ENCODE measurements around the gene RRP15. TPM values are rescaled to one million over a fixed set of nuclear protein-coding genes. Genes with fewer than 3 reads are reported as not detected.

RRP15 gene
- total and polyA plus RNA-seq, 2 experiments from 2014 or later: 19.8 to 86.5 TPM

GRCh38 chr1:218312509-218312908, 27.4 kb downstream of the RRP15 start:
- H3K36me3 Mint-ChIP-seq (ENCODE audit: low read depth): peaks cover 38% of the 10 kb centered on the region
- H3K27me3 Mint-ChIP-seq (ENCODE audit: insufficient read depth, low read depth, poor library complexity): peaks cover 1% of the 10 kb centered on the region
- Histone ChIP-seq H3K4me2 (no peak overlapping the region), H3K36me3 (ENCODE audit: insufficient read depth) (peaks cover 7% of the 10 kb centered on the region), H3K9me2 (ENCODE audit: insufficient read depth) (no peaks in the 10 kb centered on the region), H3K4me1 (ENCODE audit: insufficient read depth) (peaks cover 11% of the 10 kb centered on the region), H2AFZ (no peak overlapping the region), H3K79me2 (replicated peaks; ENCODE audit: insufficient read depth) (peaks cover 22% of the 10 kb centered on the region; the same call in 1 of the 2 replicates), H3K27ac (ENCODE audit: low read depth) (peak overlapping the region; percentile 29; the same call in 1 of the 2 replicates), H3K4me3 (no peak overlapping the region), H3F3A (replicated peaks; ENCODE audit: low read depth) (no peaks in the 10 kb centered on the region), H3K27me3 (ENCODE audit: insufficient read depth) (no peaks in the 10 kb centered on the region), H4K20me1 (replicated peaks; ENCODE audit: insufficient read depth) (no peaks in the 10 kb centered on the region)
- H3K27ac Mint-ChIP-seq: peak overlapping the region; percentile 75
- ATAC-seq: no peak
- peaks cover 22% of the 10 kb centered on the region for H3K4me1 Mint-ChIP-seq
- no peaks in the 10 kb centered on the region for H3K9me3 Mint-ChIP-seq
- H3K4me3 Mint-ChIP-seq: no peak overlapping the region
- TF ChIP-seq ZNF331 (CRISPR knock-in tag; IDR thresholded peaks at IDR 0.05; ENCODE audit: low read depth): no peak
- TF ChIP-seq CTCF (conservative IDR thresholded peaks at IDR 0.05; ENCODE audit: low read depth in 2 of 2): no peak
- no peak for TF ChIP-seq CREB1 (CRISPR knock-in tag; IDR thresholded peaks at IDR 0.05; ENCODE audit: low read depth)
- TF ChIP-seq POLR2AphosphoS5 (IDR thresholded peaks at IDR 0.05; ENCODE audit: low read depth): no peak
- no peak for TF ChIP-seq EZH2phosphoT487 (IDR thresholded peaks at IDR 0.05; ENCODE audit: unreplicated experiment)
- no peak for TF ChIP-seq JUNB (IDR thresholded peaks at IDR 0.05; ENCODE audit: unreplicated experiment)
- TF ChIP-seq STAT1 (IDR thresholded peaks at IDR 0.05; ENCODE audit: unreplicated experiment): no peak
- TF ChIP-seq ETS1 (IDR thresholded peaks at IDR 0.05): no peak
- no peak for TF ChIP-seq REST (IDR thresholded peaks at IDR 0.05; ENCODE audit: unreplicated experiment)
- TF ChIP-seq EZH2 (IDR thresholded peaks at IDR 0.05; ENCODE audit: low read depth, unreplicated experiment): no peak
- no peak for TF ChIP-seq ZNF114 (CRISPR knock-in tag; IDR thresholded peaks at IDR 0.05)
- TF ChIP-seq NANOG (IDR thresholded peaks at IDR 0.05; ENCODE audit: borderline replicate concordance): no peak
- TF ChIP-seq ZNF462 (CRISPR knock-in tag; IDR thresholded peaks at IDR 0.05): no peak
- DNase-seq (ENCODE audit: low spot score): no peak
